ENCODE measurements around the gene WDR20. TPM values are rescaled to one million over a fixed set of nuclear protein-coding genes. Genes with fewer than 3 reads are reported as not detected.
"Not testable (repeated sequence)": the region's sequence is repeated elsewhere in the genome, so short reads cannot be mapped to it uniquely, and the experiment has no call there.

Gene WDR20
- total RNA-seq, 1 experiment from 2014 or later: 11.2 TPM

DNA sequence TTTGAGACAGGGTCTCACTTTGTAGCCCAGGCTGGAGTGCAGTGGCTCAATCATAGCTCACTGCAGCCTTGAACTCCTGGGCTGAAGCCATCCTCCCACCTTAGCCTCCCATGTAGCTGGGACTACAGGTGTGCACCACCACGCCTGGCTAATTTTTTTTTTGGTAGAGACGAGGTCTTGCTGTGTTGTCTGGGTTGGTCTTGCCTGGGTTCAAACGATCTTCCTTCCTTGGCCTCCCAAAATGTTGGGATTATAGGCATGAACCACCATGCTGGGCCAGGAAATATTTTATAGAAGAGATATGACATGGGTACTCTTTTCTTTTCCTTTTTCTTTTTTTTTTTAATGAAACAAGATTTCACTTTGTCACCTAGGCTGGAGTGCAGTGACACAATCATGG is 11.7 kb downstream of the WDR20 start:
- not testable (repeated sequence) for H3K36me3 ChIP-seq, DNase-seq, H3K27me3 ChIP-seq, H3K9me3 ChIP-seq, H3K4me3 ChIP-seq

- H3K36me3 ChIP-seq: 0 out of 2 replicates have a peak, but pooled peaks cover 3% of the 10 kb centered on the region
- H3K4me3 ChIP-seq: no peak overlapping the region
- H3K9me3 ChIP-seq: no peaks in the 10 kb centered on the region
- no peaks in the 10 kb centered on the region for H3K27me3 ChIP-seq
- DNase-seq: no peak
Measured at GRCh38 chr14:102154121-102154520, 14.4 kb downstream of the WDR20 start.

GRCh38 chr14:102154821-102155549 is 15.3 kb downstream of the WDR20 start:
- DNase-seq: no peak
- Histone ChIP-seq H3K36me3 (0 out of 2 replicates have a peak, but pooled peaks cover 3% of the 10 kb centered on the region), H3K4me3 (no peak overlapping the region), H3K27me3 (no peaks in the 10 kb centered on the region), H3K9me3 (no peaks in the 10 kb centered on the region)

DNA sequence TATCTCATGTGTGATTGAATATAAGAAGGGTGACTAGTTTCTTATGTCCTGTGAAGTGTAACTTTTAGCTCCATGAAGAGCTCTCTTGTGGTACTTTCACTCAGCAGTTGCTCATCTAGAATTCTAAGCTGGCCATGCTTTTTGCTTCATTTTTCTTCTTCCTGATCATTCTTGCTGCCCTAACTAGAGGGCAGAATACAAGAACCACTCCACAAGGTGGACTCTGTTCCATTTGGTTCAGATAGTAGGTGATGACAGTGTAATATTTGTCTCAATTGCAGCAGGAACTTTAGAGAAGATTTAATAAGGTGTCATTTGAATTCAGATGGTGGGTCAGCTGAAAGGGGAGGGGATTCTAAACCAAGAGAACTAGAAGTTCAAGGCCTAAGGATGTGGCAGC is 17.6 kb downstream of the WDR20 start:
- Histone ChIP-seq H3K9me3 (no peaks in the 10 kb centered on the region), H3K36me3 (0 out of 2 replicates have a peak, but pooled peaks cover 3% of the 10 kb centered on the region), H3K27me3 (no peaks in the 10 kb centered on the region), H3K4me3 (no peak overlapping the region)
- DNase-seq: no peak

DNA sequence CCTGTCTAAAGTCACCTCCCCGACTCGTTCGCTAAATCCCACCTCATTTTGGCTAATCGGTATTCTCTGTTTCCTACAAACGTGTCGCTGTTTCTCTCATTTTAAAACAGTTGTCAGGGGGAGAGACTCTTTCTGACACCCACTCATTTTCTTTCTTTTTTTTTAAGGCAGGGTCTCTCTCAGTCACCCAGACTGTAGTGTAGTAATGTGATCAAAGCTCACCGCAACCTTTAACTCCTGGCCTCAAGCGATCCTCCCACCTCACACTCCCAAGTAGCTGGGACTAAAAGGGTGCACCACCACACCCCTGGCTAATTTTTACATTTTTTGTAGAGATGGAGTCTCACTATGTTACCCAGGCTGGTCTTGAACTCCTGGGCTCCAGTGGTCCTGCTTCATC is 19.1 kb downstream of the WDR20 start:
- no peaks in the 10 kb centered on the region for H3K36me3 ChIP-seq
- no peak for DNase-seq
- no peaks in the 10 kb centered on the region for H3K9me3 ChIP-seq
- no peaks in the 10 kb centered on the region for H3K27me3 ChIP-seq
- H3K4me3 ChIP-seq: no peak overlapping the region

GRCh38 chr14:102159841-102160240 is 20.1 kb downstream of the WDR20 start:
- Histone ChIP-seq H3K36me3 (no peaks in the 10 kb centered on the region), H3K9me3 (no peaks in the 10 kb centered on the region), H3K27me3 (no peaks in the 10 kb centered on the region), H3K4me3 (no peak overlapping the region)
- DNase-seq: no peak

GRCh38 chr14:102162487-102162886 is 22.8 kb downstream of the WDR20 start:
- DNase-seq: no peak

DNA sequence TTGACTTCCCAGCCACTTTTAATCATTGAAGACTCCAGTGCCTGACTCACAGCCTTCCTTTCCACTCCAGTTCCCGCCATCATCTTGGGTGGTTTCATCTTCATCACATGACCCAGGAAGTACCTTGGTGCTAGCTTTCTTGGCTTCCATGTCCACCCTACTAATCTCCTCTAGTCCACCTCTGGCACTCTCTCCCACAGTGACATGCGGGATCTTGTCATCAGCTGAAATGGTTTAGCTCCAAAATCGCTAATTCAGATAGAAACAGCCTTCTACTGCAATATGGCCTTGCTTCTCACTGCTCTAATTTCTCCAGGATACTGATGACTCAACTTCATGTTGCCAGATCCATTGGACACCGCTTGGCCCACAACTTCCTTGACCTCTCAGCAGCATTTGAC is 24.5 kb downstream of the WDR20 start:
- H3K9me3 ChIP-seq: no peaks in the 10 kb centered on the region
- peak; percentile 16 for DNase-seq
- H3K36me3 ChIP-seq: no peaks in the 10 kb centered on the region
- no peak overlapping the region for H3K4me3 ChIP-seq
- H3K27me3 ChIP-seq: no peaks in the 10 kb centered on the region

More at GRCh38 chr14:102162487-102162886, 22.8 kb downstream of the WDR20 start:
- Histone ChIP-seq H3K9me3 (no peaks in the 10 kb centered on the region), H3K27me3 (no peaks in the 10 kb centered on the region), H3K4me3 (no peak overlapping the region), H3K36me3 (no peaks in the 10 kb centered on the region)

- H3K4me3 ChIP-seq: no peak overlapping the region
- no peaks in the 10 kb centered on the region for H3K27me3 ChIP-seq
- no peak for DNase-seq
- H3K9me3 ChIP-seq: no peaks in the 10 kb centered on the region
- no peaks in the 10 kb centered on the region; the same call in 1 of the 2 replicates for H3K36me3 ChIP-seq
Measured at GRCh38 chr14:102164965-102165364, 25.3 kb downstream of the WDR20 start.

DNA sequence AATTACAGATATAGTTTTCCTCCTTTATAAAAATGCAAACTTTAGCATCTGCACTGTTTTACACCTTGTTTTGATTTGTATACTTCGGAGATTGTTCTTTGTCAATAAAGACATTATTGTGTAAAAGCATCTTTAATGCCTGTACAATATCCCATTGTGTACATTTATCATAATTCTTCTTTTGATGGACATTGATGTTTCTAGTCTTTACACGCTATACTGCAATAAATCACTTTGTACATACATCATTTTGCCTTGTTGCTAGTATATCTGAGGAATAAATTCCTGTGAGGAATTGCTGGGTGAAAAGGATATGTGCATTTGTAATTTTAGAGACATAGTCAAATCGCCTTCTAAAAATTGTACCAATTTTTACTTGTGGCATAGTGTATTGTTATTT is 30.4 kb downstream of the WDR20 start:
- no peak overlapping the region for H3K4me3 ChIP-seq
- no peaks in the 10 kb centered on the region; the same call in 1 of the 2 replicates for H3K36me3 ChIP-seq
- no peaks in the 10 kb centered on the region for H3K27me3 ChIP-seq
- DNase-seq: no peak
- no peaks in the 10 kb centered on the region for H3K9me3 ChIP-seq

DNA sequence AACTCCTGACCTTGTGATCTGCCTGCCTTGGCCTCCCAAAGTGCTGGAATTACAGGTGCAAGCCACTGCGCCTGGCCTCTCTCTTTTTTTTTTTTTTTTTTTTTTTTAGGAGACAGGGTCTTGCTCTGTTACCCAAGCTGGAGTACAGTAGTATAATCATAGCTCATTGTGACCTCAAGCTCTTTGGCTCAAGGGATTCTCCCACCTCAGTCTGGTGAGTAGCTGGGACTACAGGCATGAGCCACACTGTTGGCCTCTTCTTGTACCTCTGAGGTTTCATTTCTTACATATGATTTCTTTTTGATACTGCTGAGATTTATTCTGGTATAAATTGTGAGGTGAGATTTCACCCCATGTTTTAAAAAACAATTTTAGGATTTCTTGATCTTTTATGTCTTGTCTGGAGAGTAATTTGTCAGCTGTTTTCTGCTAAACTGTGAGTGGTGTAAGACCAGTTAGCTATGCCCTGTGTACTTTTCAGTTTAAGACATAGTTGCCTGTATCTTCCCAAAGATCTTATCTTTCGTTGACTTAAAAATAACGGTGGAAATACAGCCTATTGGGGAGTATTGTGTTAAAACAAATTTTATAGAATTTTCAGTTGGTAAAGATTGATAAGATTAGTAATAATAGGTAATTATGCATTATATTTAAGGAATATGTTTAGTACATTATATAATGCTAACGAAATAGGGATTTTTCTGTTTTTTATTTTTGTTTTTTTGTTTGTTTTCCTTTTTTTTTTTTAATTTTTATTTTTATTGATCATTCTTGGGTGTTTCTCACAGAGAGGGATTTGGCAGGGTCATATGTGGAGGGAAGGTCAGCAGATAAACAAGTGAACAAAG is 31.7 kb downstream of the WDR20 start:
- DNase-seq: no peak
- Histone ChIP-seq H3K27me3 (no peaks in the 10 kb centered on the region), H3K9me3 (no peaks in the 10 kb centered on the region), H3K4me3 (no peak overlapping the region), H3K36me3 (no peaks in the 10 kb centered on the region; the same call in 1 of the 2 replicates)

DNA sequence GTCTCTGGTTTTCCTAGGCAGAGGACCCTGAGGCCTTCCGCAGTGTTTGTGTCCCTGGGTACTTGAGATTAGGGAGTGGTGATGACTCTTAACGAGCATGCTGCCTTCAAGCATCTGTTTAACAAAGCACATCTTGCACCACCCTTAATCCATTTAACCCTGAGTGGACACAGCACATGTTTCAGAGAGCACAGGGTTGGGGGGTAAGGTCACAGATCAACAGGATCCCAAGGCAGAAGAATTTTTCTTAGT is 32.2 kb downstream of the WDR20 start:
- not testable (repeated sequence) for DNase-seq, H3K27me3 ChIP-seq, H3K9me3 ChIP-seq, H3K4me3 ChIP-seq, H3K36me3 ChIP-seq

DNA sequence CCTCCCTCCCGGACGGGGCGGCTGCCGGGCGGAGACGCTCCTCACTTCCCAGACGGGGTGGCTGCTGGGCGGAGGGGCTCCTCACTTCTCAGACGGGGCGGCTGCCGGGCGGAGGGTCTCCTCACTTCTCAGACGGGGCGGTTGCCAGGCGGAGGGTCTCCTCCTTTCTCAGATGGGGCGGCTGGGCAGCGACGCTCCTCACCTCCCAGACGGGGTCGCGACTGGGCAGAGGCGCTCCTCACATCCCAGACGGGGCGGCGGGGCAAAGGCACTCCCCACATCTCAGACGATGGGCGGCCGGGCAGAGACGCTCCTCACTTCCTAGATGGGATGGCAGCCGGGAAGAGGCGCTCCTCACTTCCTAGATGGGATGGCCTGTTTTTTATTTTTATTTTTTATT is 33.0 kb downstream of the WDR20 start:
- H3K36me3 ChIP-seq, H3K27me3 ChIP-seq, H3K4me3 ChIP-seq, DNase-seq, H3K9me3 ChIP-seq: not testable (repeated sequence)

GRCh38 chr14:102177161-102177560 is 37.5 kb downstream of the WDR20 start:
- no peak overlapping the region for H3K4me3 ChIP-seq
- no peaks in the 10 kb centered on the region for H3K9me3 ChIP-seq
- no peaks in the 10 kb centered on the region for H3K36me3 ChIP-seq
- DNase-seq: no peak
- no peaks in the 10 kb centered on the region for H3K27me3 ChIP-seq

- Histone ChIP-seq H3K4me3 (no peak overlapping the region), H3K36me3 (no peaks in the 10 kb centered on the region), H3K27me3 (no peaks in the 10 kb centered on the region), H3K9me3 (no peaks in the 10 kb centered on the region)
- DNase-seq: no peak
Measured at GRCh38 chr14:102178806-102179205, 39.1 kb downstream of the WDR20 start.

GRCh38 chr14:102180248-102180998 is 40.7 kb downstream of the WDR20 start:
- no peak for DNase-seq

DNA sequence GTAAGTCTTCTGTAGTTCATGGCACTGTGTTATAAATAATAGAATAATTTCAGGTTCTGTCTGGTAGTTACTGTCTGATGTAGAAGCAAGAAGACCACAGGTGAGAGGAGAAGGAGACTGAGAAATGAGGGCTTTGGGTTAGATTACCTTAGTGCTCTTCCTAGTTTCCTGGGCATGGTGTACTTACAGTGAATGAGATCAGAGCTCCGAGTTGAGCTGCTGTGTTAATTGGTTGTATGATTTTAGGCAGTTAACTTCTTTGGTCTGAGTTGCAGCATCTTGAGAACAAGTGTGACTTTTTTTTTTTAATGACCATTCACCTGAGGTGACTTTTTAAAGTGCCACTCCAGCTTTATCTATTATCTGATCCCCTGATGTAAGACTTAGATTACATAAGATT is 41.5 kb downstream of the WDR20 start:
- Histone ChIP-seq H3K27me3 (no peaks in the 10 kb centered on the region), H3K9me3 (no peaks in the 10 kb centered on the region), H3K36me3 (no peaks in the 10 kb centered on the region), H3K4me3 (no peak overlapping the region)
- no peak for DNase-seq

More at GRCh38 chr14:102180248-102180998, 40.7 kb downstream of the WDR20 start:
- no peaks in the 10 kb centered on the region for H3K36me3 ChIP-seq
- no peaks in the 10 kb centered on the region for H3K9me3 ChIP-seq
- no peaks in the 10 kb centered on the region for H3K27me3 ChIP-seq
- H3K4me3 ChIP-seq: no peak overlapping the region

Measured in MG63 (cell line).